Non-pigmented ciliary epithelial cell (primary cell): Measurements from ENCODE around the gene DCTN4.
"Not testable (repeated sequence)": the region's sequence is repeated elsewhere in the genome, so short reads cannot be mapped to it uniquely, and the experiment has no call there.

Experiments used
- DNase-seq: peaks from one replicate; pipeline ENCODE4 v3.0.0-alpha.2; 2010; ENCODE audit warnings: low read depth

DCTN4 gene

DNA sequence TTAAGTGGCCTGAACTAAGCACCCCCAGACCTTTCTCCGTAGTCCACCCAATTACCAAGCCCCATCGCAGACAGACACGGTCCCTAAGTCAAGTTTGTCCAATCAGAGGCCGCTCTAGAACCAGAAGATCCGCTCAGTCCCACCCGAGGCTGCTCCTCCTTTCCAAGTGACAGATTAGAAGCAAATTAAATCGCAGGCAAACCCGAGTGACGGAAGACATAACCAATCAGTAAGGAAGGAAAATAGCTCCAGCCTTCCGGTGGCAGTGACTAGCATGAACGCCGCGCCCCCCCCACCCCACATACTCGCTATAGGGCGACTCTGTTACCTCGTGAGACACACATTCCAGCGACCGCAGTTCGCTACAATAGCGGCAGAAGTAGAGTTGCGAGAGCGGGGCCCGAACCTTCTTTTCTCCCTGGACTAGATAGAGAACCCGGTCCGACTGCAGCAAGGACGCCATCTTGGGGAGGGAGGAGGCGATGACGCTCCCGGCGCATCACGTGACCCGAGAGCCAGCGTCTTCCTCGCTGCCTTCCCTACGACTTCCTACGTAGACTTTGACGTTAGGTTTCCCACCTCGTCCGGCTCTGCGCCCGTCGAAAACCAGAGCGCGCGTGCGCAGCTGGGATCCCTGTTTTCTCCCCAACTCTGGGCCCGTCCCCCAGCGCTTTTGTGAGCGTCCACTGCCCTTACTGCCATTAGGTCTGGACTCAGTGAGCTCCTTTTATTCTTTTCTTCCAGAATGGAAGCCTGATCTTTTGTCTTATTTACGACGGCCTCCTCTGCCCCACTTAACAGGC lies at the start of gene DCTN4:
Gene DCTN4, minus strand, starts transcription at position 487 of the 803 bp plus-strand sequence. Its CDS starts 24 bp downstream, at position 463.
- DNase-seq = peak; percentile 99

DNA sequence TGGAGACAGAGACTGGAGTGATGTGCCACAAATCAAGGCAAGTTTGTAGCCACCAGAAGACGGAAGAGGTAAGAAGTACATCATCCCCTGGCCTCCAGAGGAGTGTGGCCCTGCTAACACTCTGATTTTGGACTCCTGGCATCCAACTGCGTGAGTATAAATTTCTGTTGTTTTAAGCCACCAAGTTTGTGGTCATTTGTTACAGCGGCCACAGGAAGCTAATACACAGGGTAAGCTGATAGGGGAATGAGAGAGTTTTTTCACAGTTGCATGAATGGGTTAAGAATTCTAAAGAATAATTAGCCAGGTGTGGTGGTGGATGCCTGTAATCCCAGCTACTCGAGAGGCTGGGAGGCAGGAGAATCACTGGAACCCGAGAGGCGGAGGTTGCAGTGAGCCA lies 45.6 kb upstream of the DCTN4 start:
- DNase-seq = no peak

DNA sequence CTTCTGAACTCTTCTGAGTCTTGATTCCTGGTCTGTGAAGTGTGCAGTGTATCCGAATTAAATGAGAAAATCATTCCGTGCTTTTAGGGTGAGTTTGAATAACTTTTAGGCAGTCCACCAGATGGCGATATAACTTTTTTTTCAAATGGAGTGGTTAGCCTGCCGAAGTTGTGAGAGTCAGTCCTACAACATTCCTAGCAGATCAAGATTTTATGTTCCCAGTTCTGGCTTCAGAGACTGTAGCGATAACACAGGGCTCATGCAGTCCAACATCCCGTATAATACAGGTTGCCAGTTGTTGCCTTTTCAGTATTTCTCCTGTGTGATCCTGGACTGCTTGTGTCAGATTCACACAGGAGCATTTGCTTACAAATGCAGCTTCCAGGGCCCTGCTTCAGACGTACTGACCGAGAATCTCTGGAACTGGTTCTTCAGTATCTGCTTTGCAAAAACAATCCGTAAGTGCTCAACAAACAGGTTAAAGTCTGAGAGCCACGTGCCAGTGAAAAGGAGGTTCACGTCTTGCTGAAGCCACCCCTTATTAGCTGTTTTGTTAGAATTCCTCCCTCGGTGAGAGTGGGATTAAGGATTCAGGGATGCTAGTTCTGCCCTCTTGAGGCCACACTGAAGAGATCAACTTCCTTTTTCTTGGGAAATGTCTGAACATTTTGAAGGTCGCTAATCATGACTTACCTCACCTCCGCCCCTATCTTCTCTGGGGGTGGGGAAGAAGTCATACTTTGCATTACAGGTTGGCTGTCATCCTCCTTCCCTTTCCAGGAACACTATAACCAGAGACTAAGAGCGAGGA lies 42.5 kb upstream of the DCTN4 start:
- no peak for DNase-seq

DNA sequence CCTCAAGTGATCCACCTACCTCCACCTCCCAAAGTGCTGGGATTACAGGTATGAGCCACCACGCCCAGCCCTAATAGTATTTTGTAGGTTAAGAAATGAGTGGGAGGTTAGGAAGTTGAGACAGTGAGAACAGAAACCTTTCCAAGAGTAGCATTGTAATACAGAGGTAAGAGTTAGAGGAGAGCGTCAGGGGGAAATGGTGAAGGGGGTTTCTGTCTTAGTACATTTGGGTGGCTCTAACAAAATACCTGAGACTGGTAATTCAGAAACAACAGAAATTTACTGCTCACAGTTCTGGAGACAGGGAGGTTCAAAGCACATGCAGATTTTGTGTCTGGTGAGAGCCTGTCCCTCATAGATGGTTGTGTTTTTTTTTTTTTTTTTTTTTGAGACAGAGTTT lies 38.6 kb upstream of the DCTN4 start:
- no peak for DNase-seq

DNA sequence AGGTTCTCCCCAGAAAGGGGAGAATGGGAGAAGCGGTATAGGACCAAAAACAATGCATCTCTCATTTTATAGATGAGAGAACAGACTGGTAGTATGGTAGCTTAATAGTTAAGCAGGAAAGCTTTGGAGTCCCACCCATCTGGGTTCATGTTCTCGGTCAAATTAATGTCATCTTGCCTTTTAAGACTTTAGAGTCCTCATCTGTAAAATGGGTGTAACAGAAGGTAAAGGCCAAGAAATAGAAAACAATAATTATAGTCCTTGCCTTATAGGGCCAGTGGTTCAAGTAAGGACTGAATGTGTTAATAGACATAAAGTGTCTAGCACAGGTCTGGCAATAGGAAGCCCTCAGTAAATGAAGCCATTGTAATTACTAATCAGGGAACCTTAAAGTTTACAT lies 36.1 kb upstream of the DCTN4 start:
- no peak for DNase-seq

DNA sequence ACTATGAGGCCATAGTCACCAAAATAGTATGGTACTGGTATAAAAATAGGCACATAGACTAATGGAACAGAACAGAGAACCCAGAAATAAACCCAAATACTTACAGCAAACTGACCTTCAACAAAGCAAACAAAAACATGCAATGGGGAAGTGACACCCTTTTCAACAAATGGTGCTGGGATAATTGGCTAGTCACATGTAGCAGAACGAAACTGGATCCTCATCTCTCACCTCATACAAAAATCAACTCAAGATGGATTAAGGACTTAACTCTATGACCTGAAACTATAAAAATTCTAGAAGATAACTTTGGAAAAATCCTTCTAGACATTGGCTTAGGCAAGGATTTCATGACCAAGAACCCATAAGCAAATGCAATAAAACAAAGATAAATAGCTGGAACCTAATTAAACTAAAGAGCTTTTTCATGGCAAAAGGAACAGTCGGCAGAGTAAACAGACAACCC lies 34.6 kb upstream of the DCTN4 start:
- not testable (repeated sequence) for DNase-seq

DNA sequence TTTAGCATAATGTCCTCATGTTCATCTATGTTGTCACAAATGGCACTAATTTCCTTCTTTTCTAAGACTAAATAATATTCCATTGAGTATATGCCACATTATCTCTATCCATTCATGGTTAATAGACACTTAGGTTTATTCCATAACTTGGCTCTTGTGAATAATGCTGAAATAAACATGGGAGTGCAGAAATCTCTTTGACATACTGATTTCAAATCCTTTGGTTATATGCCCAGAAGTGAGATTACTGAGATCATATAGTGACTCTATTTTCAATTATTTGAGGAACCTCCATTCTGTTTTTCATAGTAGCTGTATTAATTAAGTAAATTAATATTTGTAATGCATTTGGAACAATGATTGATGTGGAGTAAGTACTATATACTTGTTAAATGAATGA lies 32.7 kb upstream of the DCTN4 start:
- no peak for DNase-seq

DNA sequence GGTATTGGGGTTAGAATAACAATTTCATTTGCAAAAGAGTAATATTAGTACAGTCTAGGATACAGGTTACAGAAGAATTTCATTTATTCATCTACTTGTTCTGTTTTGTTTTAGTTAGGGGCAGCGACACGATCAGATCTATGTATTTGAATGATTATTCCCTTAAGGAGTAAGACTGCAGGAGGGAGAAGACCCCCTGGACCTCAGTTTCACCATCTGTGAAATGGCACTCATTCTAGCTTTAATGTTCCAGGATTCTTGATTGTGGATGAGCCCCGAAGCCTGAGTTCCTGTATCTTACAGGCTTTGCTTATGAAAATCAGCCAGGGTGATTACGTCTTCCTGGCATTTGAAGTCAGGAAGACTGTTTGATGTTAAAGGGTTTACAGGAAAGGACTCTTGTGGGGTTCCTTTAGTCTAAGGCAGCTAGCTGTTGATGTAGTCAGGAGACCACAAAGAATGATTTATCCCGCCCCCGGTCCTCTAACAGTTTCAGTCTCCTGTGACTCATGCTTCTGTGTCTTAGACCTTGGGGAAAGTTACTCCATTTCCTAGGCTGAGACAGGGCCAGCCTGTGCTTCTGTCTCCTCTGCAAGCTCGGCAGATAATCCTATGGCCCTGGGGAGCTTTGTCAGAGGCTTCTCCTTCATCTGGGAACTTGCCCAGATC lies 31.3 kb upstream of the DCTN4 start:
- peak; percentile 99 for DNase-seq

DNA sequence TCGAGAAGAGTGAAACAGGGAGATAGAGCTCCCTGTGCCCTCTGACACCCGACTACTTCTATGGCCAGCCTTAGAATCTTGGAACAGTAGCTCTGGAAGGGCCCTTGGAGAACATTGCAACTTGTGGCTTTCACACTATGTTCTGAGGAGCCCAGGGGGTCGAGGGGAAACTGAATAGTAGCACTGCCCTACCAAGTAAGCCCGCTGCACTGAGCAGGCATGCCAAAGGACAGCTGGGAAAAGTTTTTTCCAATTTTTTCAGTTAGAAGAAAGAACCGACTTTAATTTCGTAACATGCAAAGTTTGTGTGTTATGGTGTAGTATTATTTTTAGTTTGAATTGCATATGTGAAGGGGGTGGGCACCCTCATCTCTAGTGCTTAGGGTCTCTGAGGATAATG lies 30.6 kb upstream of the DCTN4 start:
- DNase-seq = no peak

DNA sequence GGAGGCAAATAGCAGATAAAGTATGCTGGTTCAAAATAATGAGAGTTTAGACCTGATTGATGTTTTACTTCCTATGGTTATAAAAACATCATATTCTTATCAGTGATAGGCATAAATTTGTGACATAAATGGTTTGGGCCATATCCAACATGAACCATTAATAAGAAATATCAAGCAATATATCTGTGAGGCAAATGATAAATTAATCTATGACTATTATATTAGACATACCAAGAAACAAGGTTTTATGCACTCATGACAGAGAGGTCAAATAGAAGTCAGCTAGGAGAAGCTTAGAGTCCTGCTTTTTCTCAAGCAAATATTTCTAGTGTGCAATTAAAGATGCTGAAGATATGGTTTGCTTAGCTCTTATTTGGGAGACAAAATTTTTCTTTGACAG lies 30.2 kb upstream of the DCTN4 start:
- DNase-seq = no peak

DNA sequence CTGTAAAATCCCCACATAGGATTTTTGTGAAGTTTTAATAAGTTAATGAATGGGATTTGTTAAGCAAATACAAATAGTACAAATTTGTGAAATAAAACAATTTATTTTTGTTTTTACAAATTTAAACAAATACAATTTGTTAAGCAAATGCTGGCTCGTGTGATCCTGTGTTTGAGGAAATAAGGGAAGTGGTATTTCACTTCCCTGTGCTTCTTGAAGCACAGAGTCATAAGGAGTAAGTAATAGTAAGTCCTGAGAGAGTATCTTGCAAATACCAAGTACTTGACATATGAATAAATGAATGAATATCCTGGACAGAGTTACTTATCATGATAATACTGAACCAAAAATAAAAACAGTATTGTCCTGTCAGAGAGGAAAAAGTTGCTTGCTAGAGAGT lies 28.8 kb upstream of the DCTN4 start:
- DNase-seq = no peak

DNA sequence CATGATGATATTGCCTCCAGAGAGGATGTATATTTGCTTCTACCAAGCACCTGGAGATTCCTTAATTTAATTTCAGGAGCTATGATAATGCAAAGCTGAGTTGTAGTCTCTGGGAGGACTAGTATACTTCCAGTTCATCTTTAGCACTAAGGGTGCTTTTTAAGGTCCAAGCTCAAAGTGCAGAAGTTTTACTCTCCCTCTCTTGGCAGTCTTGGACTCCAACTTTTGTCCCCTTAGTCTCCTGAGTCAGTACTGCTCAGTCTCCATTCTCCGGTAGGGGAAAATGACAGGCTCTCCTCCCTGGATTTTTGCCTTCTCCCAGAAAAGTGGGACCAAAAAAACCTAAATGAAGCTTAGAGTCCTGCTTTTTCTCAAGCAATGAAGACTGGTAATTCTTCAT lies 28.1 kb upstream of the DCTN4 start:
- DNase-seq = no peak

DNA sequence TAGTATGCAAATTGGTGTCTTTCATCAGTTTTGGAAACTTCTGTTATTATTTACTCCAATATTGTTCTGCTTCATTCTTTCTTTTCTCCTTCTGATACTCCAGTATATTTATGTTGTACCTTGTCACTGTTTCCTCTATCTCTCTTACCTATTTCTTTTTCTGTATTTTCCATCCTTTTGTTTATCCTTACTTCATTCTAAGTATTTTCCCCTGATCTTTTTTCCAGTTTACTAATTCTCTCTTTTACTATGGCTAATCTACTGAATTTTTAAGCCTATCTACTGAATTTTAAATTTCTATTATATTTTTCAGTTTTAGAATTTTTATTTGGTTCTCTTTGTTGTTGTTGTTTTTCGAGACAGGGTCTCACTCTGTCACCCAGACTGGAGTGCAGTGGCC lies 27.1 kb upstream of the DCTN4 start:
- no peak for DNase-seq

DNA sequence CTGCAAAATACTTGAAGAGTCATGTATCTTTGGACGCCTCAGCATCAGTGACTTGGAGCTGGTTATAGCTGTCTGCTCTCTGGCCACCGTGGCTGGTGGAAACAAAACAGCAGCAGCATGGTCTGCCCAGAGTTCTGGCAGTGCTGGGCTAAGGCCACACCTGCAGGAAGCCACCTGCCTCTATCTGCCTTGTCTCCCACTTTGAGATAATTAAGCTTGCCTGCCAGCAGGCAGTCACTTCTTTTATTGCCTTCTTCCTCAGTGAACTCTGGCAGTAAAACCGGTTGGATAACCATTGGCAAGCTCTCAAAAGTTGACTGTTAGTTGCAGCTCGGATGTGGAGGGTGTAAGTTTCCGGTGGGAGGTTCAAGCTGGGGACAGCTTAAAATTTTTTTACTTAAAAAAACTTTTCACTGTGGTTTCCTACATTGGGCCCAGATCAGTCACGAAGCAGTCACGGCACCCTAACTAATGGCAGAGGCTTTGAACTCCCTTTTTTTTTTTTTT lies 24.7 kb upstream of the DCTN4 start:
- DNase-seq = peak; percentile 78

DNA sequence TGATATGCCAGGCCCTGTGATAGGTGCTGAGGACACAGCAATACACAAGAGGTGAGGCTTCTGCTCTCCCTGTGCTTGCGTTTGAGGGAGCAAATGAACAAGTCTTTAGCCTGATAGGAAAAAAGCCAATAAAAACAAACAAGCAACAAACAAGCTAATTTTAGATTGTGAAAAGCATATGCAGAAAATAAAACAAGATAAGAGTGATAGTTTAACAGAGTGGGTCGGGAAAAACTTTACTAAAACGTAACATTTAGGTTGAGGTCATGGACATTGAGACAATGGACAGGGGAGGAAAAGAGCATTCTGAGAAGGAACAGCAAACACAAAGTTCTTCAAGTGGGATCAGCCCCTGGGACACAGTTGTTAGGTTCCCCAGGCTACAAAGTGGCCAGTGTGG lies 24.0 kb upstream of the DCTN4 start:
- no peak for DNase-seq

DNA sequence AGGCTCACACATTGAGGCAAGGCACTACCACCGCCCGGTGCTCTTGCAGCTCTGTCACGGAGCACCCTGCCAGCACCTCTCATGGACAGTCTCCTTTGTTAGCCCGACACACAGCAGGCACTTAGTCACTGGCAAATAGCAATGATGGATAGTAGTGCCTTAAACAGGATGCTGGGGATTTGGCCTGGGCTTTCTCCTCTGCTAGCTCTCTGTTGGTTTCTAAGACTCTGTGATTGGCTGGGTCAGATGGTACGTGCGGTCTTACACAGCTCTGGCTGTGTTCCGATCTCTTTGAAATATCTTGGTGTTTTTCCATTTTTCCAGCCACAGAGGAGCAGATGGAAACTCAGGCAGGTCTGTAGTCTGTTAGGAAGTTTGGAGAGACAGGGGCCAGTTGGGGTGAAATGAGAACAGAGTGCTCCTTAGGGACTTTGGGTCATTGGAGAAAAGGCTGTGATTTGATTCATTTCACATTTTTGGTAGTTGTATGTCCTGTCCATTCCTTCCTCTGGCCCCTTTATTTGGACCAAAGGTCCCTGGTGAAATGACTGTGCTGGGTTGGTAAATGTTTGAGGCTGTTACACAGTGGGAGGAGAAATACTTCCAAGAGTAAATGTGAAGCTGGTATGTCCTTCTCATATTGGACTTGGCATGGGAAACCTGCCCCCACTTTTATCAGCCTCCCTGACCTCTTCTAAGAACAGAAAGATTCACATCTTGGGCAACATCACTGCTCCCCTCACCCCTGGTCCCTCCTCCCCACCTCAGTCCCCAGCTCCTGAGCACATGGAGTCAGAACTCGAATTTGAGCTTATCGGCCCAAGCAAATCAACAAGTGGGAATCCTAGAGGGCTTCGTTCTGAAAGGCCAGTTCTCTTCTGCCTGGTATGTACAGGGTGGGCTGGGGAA lies 23.1 kb upstream of the DCTN4 start:
- DNase-seq = peak; percentile 69

DNA sequence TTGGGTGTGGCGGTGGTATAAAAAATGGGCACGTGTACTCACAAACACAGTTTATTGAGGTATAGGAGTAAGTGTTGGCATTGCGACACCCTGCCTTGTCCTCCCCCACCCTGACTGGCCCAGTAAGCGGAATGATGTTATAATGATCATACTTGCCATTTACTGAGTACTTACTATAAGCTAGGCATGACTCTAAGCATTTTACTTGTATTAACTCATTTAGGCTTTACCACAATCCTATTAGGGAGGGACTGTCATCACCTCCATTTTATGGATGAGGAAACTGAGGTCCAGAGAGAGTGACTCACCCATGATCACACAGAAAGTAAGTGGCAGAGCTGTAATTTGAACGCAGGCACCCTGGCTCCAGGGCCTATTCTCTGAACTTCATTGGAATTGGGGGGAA lies 22.0 kb upstream of the DCTN4 start:
- no peak for DNase-seq

DNA sequence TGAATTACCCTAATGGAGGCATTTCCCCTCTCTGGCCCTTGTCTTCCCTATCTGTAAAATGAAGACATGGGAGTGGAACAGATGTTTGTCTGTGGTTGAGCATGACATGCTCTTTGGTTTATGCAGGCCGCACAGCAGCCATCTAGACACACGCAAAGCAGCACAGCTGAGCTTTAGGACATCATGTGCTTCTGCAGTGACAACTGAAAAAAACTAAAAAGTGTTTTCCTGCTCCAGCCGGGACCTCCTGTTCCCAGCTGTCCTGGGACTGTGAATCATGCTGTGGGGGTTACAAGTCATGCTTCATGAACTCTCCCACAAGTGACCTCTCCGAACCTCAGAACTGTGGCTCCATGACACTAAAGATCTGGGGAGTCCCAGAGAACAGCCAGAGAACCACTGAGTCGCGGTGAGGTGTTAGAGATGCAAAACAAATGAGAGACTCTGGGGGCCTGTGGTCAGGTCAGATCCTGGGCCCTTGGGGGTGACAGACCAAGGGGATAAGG lies 21.4 kb upstream of the DCTN4 start:
- DNase-seq = no peak

DNA sequence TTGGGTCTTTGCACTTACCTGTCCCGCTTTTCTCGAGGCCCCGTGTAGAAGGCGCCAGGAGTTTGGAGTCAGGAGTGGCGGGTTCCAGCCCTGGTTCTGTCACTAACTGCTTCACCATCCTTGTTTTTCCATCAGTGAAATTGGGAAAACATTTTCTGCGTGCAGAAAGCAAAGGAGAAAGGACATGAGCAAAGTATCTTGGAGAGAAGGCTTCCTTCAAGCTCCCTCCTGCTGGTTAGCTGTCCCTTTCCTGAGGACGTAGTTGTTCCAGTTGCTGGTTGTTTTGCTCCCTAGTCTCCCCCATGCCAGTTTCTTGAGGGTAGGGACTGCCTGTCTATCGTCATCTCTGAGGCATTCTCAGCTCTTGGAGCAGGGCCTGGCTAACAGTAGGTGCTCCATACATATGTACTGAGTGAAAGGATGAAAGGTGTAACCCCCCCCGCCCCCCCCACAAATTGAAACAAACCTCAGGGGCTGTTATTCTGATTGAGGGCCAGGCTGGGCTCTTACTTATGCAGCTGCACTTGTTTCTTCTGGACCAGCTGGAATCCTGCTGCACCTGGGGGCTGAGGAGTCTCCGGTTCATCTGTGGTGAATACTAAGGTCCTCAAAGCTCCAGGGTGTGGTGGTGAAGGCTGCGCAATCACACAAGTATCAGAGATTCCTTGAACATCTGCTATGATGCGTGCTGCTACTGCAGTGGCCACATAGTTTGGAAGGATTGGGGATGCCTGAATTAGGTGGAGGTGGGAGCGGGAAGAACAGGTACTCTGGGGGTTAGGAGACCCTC lies 20.8 kb upstream of the DCTN4 start:
- no peak for DNase-seq
